Measurements from ENCODE around the gene TCF7L2.

GRCh38 chr10:113199459-113199858 is 249.4 kb downstream of the TCF7L2 start:
- TF ChIP-seq, protein P1, sequence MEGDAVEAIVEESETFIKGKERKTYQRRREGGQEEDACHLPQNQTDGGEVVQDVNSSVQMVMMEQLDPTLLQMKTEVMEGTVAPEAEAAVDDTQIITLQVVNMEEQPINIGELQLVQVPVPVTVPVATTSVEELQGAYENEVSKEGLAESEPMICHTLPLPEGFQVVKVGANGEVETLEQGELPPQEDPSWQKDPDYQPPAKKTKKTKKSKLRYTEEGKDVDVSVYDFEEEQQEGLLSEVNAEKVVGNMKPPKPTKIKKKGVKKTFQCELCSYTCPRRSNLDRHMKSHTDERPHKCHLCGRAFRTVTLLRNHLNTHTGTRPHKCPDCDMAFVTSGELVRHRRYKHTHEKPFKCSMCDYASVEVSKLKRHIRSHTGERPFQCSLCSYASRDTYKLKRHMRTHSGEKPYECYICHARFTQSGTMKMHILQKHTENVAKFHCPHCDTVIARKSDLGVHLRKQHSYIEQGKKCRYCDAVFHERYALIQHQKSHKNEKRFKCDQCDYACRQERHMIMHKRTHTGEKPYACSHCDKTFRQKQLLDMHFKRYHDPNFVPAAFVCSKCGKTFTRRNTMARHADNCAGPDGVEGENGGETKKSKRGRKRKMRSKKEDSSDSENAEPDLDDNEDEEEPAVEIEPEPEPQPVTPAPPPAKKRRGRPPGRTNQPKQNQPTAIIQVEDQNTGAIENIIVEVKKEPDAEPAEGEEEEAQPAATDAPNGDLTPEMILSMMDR (conservative IDR thresholded peaks at IDR 0.05): no peak
- no peak for TF ChIP-seq EZH2 (IDR thresholded peaks at IDR 0.05; ENCODE audit: low read depth)
